GM10266 (cell line): ENCODE measurements around the gene LRRC28.

Source experiments
- DNase-seq: peaks from one replicate; pipeline ENCODE4 v3.0.0; 2012; ENCODE audit errors: extremely low spot score
- TF ChIP-seq, protein P1 (sequence below): IDR thresholded peaks from 2 replicates; pipeline ENCODE4 v1.5.1; 2012; ENCODE audit warnings: mild to moderate bottlenecking, low read depth; ENCODE audit not compliant: control insufficient read depth, insufficient read depth; ENCODE audit errors: missing control alignments

Gene LRRC28

DNA sequence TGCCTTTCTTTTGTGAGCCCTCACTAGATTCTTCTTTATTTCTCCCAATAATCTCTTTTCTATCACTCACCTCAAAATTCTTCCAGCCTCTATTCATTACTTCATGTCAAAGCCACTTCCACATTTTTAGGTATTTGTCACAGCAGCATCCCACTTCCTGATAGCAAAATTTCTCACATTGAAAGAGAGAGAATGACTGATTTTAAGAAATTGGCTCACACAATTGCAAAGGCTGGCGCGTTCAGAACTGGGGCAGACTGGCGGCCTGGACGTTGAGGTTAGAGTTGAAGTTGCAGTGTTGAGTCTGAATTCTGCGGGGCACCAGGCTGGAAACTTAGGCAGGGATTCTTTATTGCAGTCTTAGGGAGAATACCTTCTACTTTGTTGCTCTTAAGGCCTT, 117.9 kb downstream of the LRRC28 start:
- TF ChIP-seq, protein P1, sequence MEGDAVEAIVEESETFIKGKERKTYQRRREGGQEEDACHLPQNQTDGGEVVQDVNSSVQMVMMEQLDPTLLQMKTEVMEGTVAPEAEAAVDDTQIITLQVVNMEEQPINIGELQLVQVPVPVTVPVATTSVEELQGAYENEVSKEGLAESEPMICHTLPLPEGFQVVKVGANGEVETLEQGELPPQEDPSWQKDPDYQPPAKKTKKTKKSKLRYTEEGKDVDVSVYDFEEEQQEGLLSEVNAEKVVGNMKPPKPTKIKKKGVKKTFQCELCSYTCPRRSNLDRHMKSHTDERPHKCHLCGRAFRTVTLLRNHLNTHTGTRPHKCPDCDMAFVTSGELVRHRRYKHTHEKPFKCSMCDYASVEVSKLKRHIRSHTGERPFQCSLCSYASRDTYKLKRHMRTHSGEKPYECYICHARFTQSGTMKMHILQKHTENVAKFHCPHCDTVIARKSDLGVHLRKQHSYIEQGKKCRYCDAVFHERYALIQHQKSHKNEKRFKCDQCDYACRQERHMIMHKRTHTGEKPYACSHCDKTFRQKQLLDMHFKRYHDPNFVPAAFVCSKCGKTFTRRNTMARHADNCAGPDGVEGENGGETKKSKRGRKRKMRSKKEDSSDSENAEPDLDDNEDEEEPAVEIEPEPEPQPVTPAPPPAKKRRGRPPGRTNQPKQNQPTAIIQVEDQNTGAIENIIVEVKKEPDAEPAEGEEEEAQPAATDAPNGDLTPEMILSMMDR: no peak
- DNase-seq: no peak

DNA sequence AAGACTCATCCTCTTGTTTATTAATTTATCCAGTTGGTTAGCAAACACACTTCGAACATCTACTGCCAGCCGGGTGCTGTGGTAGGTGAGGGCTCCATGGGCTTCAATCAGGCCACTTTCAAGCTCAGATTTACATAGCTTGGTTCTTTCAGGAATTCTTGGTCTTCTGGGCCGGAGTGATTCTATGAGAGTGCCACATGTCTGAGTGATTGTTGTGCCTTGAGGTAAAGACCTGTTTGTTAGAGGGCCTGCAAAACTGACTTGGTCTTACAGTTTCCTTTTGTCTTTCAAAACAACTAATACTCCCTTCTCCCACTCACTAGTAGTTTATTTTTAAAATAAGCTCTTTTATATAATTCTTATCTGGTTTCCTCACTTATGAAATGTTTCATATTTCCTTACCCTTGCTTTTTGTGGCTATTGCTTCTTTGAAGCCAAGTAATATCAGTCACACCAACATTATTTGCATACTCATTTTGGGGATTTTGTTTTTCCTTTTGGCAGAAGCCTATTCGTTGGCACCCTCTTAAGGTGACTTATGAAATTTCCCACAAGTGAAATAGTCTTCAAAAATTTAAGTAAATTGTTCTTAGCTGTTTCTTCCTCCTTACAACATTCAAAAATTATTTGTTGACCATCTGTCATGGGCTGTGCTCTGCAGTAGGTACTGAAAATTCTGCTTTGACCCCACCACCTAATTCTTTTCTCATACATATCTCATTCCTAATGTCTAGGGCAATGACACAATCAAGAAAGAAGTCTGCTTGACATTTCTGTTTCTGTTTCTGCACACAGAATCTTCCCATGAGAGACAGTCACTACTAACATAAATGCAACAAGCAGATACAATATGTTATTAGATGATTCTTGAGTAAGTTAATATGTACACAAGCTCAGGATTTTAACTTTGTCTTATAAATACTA, 120.2 kb downstream of the LRRC28 start:
- TF ChIP-seq, protein P1: peak; percentile 22
- peak; percentile 37 for DNase-seq

DNA sequence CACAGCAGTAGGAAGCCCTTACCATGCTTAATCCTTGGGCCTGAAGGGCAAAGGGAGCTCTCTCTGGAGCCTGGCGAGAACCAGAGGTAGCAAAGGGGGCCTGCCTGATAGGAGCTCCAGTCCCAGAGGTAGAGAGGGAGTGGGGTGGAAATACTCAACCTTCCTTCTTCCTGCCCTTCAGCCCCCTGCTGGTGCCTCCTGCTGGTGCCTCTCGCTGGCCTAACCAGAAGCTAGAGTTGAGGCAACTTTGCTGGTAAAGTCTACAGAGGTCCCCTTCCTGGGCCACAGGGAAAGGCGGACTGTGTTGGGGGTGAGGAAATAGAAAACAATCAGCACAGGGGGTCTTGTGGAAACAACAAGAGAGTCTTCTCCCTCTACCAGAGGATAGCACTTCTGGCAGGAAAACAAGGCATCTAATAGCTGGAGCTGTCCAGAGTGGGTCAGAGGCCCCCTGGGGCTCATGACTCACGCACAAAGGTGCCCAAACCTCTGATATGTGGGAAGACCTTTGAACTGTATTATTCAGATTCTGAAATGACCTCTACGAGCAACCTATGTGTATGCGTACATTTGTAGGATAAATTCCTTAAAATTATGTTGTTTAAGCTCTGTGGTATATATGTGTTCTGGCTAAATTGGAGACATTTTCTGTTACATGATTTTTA, 133.9 kb downstream of the LRRC28 start:
- no peak for DNase-seq
- TF ChIP-seq, protein P1: no peak

DNA sequence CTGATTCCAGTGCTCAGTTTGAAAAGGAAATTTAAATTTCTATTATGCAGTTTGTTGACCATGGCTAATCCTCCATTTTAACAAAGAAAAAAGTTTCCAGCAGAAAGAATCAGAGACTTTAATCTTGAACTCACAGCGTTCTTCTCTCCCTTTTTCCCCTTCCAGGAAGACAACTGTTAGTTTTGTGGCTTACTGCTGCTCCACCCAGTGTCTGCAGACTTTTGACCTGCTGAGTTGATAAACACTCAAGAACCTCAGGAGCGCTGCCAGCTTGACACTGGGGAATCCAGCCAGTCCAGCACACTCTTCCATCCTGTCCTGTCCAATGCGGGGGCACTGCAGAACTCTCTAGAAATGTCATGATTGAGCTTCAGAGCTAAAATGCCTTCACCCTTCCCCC, 134.6 kb downstream of the LRRC28 start:
- no peak for DNase-seq
- TF ChIP-seq, protein P1: no peak

DNA sequence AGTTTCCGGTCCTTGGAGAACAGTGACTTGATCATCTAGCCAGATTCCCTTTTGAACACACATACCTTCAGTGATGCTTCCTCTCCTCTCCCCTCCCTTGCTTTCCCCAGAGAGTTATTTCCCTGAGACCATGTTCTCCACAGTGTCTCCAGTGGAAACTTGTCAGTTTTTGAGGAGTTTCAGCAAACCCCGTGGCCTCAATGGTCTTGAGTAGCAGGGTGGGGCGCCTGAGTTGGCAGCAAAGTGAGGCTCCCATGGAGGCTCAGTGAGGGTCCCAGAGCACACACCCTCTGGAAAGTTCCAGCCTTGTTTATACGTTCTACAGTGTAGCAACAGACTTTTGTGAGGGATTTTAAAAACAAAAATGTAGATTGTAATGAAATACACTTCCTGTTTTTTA, 135.1 kb downstream of the LRRC28 start:
- TF ChIP-seq, protein P1: no peak
- DNase-seq: no peak

DNA sequence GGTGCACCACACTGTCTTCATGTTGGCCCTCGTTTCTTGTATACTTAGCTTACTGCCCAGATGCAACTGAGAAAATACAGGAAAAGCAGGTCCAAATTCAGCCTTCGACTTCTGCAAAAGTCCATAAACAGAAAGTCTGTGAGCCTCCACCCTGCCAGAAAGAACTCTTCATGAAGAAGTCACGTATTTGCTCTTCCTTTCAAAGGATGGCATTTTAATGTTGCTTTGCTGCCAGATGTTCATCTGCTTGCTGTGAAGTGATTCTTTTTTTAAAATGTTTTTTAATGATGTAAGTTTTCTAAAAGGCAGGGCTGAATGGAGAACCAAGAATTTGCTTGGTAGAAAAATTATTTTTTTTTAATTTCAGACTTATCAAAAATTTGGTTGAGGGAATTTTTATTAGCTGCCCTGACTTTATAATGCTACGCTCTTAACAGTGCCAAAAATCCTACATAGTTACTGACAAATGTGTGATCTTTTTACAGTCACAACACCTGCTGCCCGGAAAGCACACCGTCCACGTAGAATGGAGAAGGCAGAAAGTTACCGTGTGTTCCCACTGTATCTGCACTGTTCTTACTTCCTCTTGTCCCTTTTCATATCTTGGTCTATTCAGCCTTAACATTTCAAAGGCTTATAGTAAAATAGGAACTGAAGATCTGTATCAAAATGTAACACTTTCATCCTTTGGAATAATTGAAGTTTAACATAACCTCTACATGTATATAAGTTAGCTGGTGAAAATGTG, 136.3 kb downstream of the LRRC28 start:
- TF ChIP-seq, protein P1: no peak
- DNase-seq: no peak
